ENCODE data around the gene ITGA5.

ITGA5 gene

GRCh38 chr12:54398218-54398617 is 20.8 kb downstream of the ITGA5 start:
- DNase-seq (no peak), ATAC-seq (ENCODE audit: insufficient read depth, low read depth) (no peak)
- H3K4me1 ChIP-seq (ENCODE audit: insufficient read depth, low read length) = no peaks in the 10 kb centered on the region
- no peak for TF ChIP-seq CTCF (IDR thresholded peaks at IDR 0.05; ENCODE audit: borderline replicate concordance, extremely low read depth, low read length, poor library complexity, severe bottlenecking)
- TF ChIP-seq EZH2 (IDR thresholded peaks at IDR 0.05; ENCODE audit: borderline replicate concordance, low read depth, low read length, severe bottlenecking) = no peak
- H3K4me3 ChIP-seq (ENCODE audit: low read depth in 1 of 2, low read length in 2 of 2) = no peak overlapping the region
- H3K27ac ChIP-seq (ENCODE audit: low read length) = no peak overlapping the region
- no peak overlapping the region for H3K4me2 ChIP-seq (ENCODE audit: insufficient read depth, low read length)
- no peak overlapping the region for H2AFZ ChIP-seq (ENCODE audit: low read depth, low read length)
- H3K9me3 ChIP-seq (ENCODE audit: insufficient read depth, low read length, severe bottlenecking) = no peaks in the 10 kb centered on the region
- H3K27me3 ChIP-seq (ENCODE audit: insufficient read depth, low read length, poor library complexity) = no peaks in the 10 kb centered on the region
- peaks cover 84% of the 10 kb centered on the region for H3K36me3 ChIP-seq (ENCODE audit: insufficient read depth, low read length)
- H4K20me1 ChIP-seq (ENCODE audit: insufficient read depth, low read length) = 0 out of 2 replicates have a peak, but pooled peaks cover 2% of the 10 kb centered on the region
- H3K79me2 ChIP-seq (ENCODE audit: insufficient read depth, low read length) = no peaks in the 10 kb centered on the region
- H3K9ac ChIP-seq (ENCODE audit: low read depth, low read length) = no peak overlapping the region

DNA sequence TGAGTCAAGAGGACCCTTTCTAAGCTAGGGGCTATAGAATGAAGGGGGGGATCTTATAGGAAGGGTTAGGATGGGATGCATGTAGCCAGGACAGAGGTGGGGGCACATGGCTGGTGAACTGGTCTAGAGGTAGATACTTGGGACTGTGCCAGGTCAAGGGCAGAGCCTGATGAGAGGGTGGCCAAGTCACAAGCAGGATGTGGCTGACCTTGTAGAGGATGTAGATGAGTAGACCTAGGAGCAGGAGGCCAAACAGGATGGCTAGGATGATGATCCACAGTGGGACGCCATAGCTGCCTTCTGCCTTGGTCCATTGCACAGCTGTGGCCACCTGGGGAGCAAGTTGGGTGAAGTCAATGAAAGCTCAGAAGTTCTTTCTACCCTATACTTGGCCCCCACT is 21.9 kb downstream of the ITGA5 start:
- Histone ChIP-seq H3K27me3 (ENCODE audit: insufficient read depth, low read length, poor library complexity) (no peaks in the 10 kb centered on the region), H3K79me2 (ENCODE audit: insufficient read depth, low read length) (no peaks in the 10 kb centered on the region), H3K9me3 (ENCODE audit: insufficient read depth, low read length, severe bottlenecking) (no peaks in the 10 kb centered on the region), H3K9ac (ENCODE audit: low read depth, low read length) (no peak overlapping the region), H3K4me2 (ENCODE audit: insufficient read depth, low read length) (no peak overlapping the region), H3K27ac (ENCODE audit: low read length) (no peak overlapping the region), H3K4me1 (ENCODE audit: insufficient read depth, low read length) (no peaks in the 10 kb centered on the region), H2AFZ (ENCODE audit: low read depth, low read length) (no peak overlapping the region), H3K36me3 (ENCODE audit: insufficient read depth, low read length) (peaks cover 77% of the 10 kb centered on the region), H3K4me3 (ENCODE audit: low read depth in 1 of 2, low read length in 2 of 2) (no peak overlapping the region), H4K20me1 (ENCODE audit: insufficient read depth, low read length) (0 out of 2 replicates have a peak, but pooled peaks cover 2% of the 10 kb centered on the region)
- TF ChIP-seq EZH2 (IDR thresholded peaks at IDR 0.05; ENCODE audit: borderline replicate concordance, low read depth, low read length, severe bottlenecking) (no peak), CTCF (IDR thresholded peaks at IDR 0.05; ENCODE audit: borderline replicate concordance, extremely low read depth, low read length, poor library complexity, severe bottlenecking) (no peak)
- ATAC-seq (ENCODE audit: insufficient read depth, low read depth) (no peak), DNase-seq (no peak)

- H3K9ac ChIP-seq (ENCODE audit: low read depth, low read length) = no peak overlapping the region
- no peak overlapping the region for H3K4me2 ChIP-seq (ENCODE audit: insufficient read depth, low read length)
- H3K27me3 ChIP-seq (ENCODE audit: insufficient read depth, low read length, poor library complexity) = no peaks in the 10 kb centered on the region
- no peaks in the 10 kb centered on the region for H3K9me3 ChIP-seq (ENCODE audit: insufficient read depth, low read length, severe bottlenecking)
- H3K36me3 ChIP-seq (ENCODE audit: insufficient read depth, low read length) = peaks cover 61% of the 10 kb centered on the region
- TF ChIP-seq CTCF (IDR thresholded peaks at IDR 0.05; ENCODE audit: borderline replicate concordance, extremely low read depth, low read length, poor library complexity, severe bottlenecking) (no peak), EZH2 (IDR thresholded peaks at IDR 0.05; ENCODE audit: borderline replicate concordance, low read depth, low read length, severe bottlenecking) (no peak)
- DNase-seq = no peak
- H3K4me3 ChIP-seq (ENCODE audit: low read depth in 1 of 2, low read length in 2 of 2) = no peak overlapping the region
- no peak for ATAC-seq (ENCODE audit: insufficient read depth, low read depth)
- no peaks in the 10 kb centered on the region for H3K4me1 ChIP-seq (ENCODE audit: insufficient read depth, low read length)
- 0 out of 2 replicates have a peak, but pooled peaks cover 2% of the 10 kb centered on the region for H4K20me1 ChIP-seq (ENCODE audit: insufficient read depth, low read length)
- H3K27ac ChIP-seq (ENCODE audit: low read length) = no peak overlapping the region
- H2AFZ ChIP-seq (ENCODE audit: low read depth, low read length) = no peak overlapping the region
- H3K79me2 ChIP-seq (ENCODE audit: insufficient read depth, low read length) = no peaks in the 10 kb centered on the region
Observed at GRCh38 chr12:54395545-54395944, 23.5 kb downstream of the ITGA5 start.

DNA sequence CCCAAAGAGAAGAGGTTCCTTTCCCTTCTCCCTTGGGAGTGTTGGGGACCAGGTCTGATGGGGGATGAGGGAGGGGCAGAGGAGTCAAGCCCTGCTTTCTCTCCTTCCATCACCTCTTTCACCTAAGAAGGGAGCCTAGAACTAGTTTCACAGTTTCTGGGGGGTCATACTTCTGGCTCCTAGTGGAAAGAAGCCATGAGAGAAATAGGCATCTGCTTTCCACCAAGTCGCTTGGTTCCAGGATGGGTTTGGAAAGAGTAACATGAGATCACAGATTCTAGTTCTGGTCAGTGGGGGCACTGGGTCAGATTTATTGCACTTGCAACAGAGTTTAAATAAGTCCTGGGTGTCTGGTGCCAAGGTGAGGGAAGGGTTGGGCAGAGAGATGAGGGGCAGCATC is 24.1 kb downstream of the ITGA5 start:
- Histone ChIP-seq H3K4me3 (ENCODE audit: low read depth in 1 of 2, low read length in 2 of 2) (no peak overlapping the region), H3K9ac (ENCODE audit: low read depth, low read length) (no peak overlapping the region), H3K27me3 (ENCODE audit: insufficient read depth, low read length, poor library complexity) (no peaks in the 10 kb centered on the region), H3K36me3 (ENCODE audit: insufficient read depth, low read length) (peaks cover 56% of the 10 kb centered on the region), H4K20me1 (ENCODE audit: insufficient read depth, low read length) (0 out of 2 replicates have a peak, but pooled peaks cover 2% of the 10 kb centered on the region), H3K27ac (ENCODE audit: low read length) (no peak overlapping the region), H3K79me2 (ENCODE audit: insufficient read depth, low read length) (no peaks in the 10 kb centered on the region), H3K4me1 (ENCODE audit: insufficient read depth, low read length) (no peaks in the 10 kb centered on the region), H3K4me2 (ENCODE audit: insufficient read depth, low read length) (no peak overlapping the region), H2AFZ (ENCODE audit: low read depth, low read length) (no peak overlapping the region), H3K9me3 (ENCODE audit: insufficient read depth, low read length, severe bottlenecking) (no peaks in the 10 kb centered on the region)
- DNase-seq (no peak), ATAC-seq (ENCODE audit: insufficient read depth, low read depth) (no peak)
- TF ChIP-seq EZH2 (IDR thresholded peaks at IDR 0.05; ENCODE audit: borderline replicate concordance, low read depth, low read length, severe bottlenecking) = no peak
- TF ChIP-seq CTCF (IDR thresholded peaks at IDR 0.05; ENCODE audit: borderline replicate concordance, extremely low read depth, low read length, poor library complexity, severe bottlenecking) = no peak
